Measurements from ENCODE around the gene ITLN1. TPM values are rescaled to one million over a fixed set of nuclear protein-coding genes. Genes with fewer than 3 reads are reported as not detected.

Gene ITLN1
- polyA plus RNA-seq, 1 donor from 2014 or later = not detected

GRCh38 chr1:160863774-160864131 is 21.2 kb downstream of the ITLN1 start:
- Histone ChIP-seq H3K4me3 (ENCODE audit: low read length) (no peak overlapping the region), H3K27me3 (ENCODE audit: insufficient read depth, low read depth, low read length) (no peaks in the 10 kb centered on the region), H3K4me2 (ENCODE audit: low read length) (no peak overlapping the region), H3K9me2 (ENCODE audit: insufficient read depth, low read length) (no peaks in the 10 kb centered on the region), H3K27ac (ENCODE audit: low read length) (no peak overlapping the region), H3K9ac (ENCODE audit: low read length) (no peak overlapping the region), H3F3A (ENCODE audit: insufficient read depth, low read length, poor library complexity, severe bottlenecking) (no peaks in the 10 kb centered on the region), H3K36me3 (ENCODE audit: insufficient read depth, low read length) (no peaks in the 10 kb centered on the region), H2AFZ (ENCODE audit: low read depth, low read length) (no peak overlapping the region), H4K20me1 (ENCODE audit: insufficient read depth) (no peaks in the 10 kb centered on the region), H3K9me3 (ENCODE audit: low read length) (no peaks in the 10 kb centered on the region), H3K79me2 (replicated peaks; ENCODE audit: insufficient read depth, low read length) (no peaks in the 10 kb centered on the region)
- TF ChIP-seq TAF1 (IDR thresholded peaks at IDR 0.05; ENCODE audit: low read depth) (no peak), CTCF (IDR thresholded peaks at IDR 0.05; ENCODE audit: poor library complexity, severe bottlenecking) (no peak), EZH2 (IDR thresholded peaks at IDR 0.05; ENCODE audit: borderline replicate concordance, insufficient read depth, low read length, poor library complexity, severe bottlenecking) (no peak), EP300 (conservative IDR thresholded peaks at IDR 0.05; ENCODE audit: poor library complexity, severe bottlenecking) (no peak), SMC3 (conservative IDR thresholded peaks at IDR 0.05; ENCODE audit: poor library complexity) (no peak), POLR2AphosphoS5 (IDR thresholded peaks at IDR 0.05) (no peak), MXI1 (conservative IDR thresholded peaks at IDR 0.05; ENCODE audit: poor library complexity, severe bottlenecking) (no peak), REST (IDR thresholded peaks at IDR 0.05; ENCODE audit: borderline replicate concordance) (no peak)

GRCh38 chr1:160863061-160863773 is 21.8 kb downstream of the ITLN1 start:
- Histone ChIP-seq H4K20me1 (ENCODE audit: insufficient read depth) (no peaks in the 10 kb centered on the region), H3K79me2 (replicated peaks; ENCODE audit: insufficient read depth, low read length) (no peaks in the 10 kb centered on the region), H3K4me3 (ENCODE audit: low read length) (no peak overlapping the region), H3K36me3 (ENCODE audit: insufficient read depth, low read length) (no peaks in the 10 kb centered on the region), H3K27me3 (ENCODE audit: insufficient read depth, low read depth, low read length) (no peaks in the 10 kb centered on the region), H3K4me2 (ENCODE audit: low read length) (no peak overlapping the region), H3K27ac (ENCODE audit: low read length) (no peak overlapping the region), H3F3A (ENCODE audit: insufficient read depth, low read length, poor library complexity, severe bottlenecking) (no peaks in the 10 kb centered on the region), H3K9ac (ENCODE audit: low read length) (no peak overlapping the region), H3K9me2 (ENCODE audit: insufficient read depth, low read length) (no peaks in the 10 kb centered on the region), H3K9me3 (ENCODE audit: low read length) (no peaks in the 10 kb centered on the region), H2AFZ (ENCODE audit: low read depth, low read length) (no peak overlapping the region)
- TF ChIP-seq TAF1 (IDR thresholded peaks at IDR 0.05; ENCODE audit: low read depth) = no peak
- TF ChIP-seq RAD21 (conservative IDR thresholded peaks at IDR 0.05) = no peak
- TF ChIP-seq SMC3 (conservative IDR thresholded peaks at IDR 0.05; ENCODE audit: poor library complexity) = no peak
- TF ChIP-seq EZH2 (IDR thresholded peaks at IDR 0.05; ENCODE audit: borderline replicate concordance, insufficient read depth, low read length, poor library complexity, severe bottlenecking) = no peak
- no peak for TF ChIP-seq MXI1 (conservative IDR thresholded peaks at IDR 0.05; ENCODE audit: poor library complexity, severe bottlenecking)
- TF ChIP-seq EP300 (conservative IDR thresholded peaks at IDR 0.05; ENCODE audit: poor library complexity, severe bottlenecking) = no peak
- TF ChIP-seq CTCF (IDR thresholded peaks at IDR 0.05; ENCODE audit: poor library complexity, severe bottlenecking) = no peak
- TF ChIP-seq POLR2AphosphoS5 (IDR thresholded peaks at IDR 0.05) = no peak
- TF ChIP-seq REST (IDR thresholded peaks at IDR 0.05; ENCODE audit: borderline replicate concordance) = no peak
